Stimulated activated CD8-positive, alpha-beta memory T cell treated with anti-CD3 and anti-CD28 coated beads, Interleukin-2, amount 100 ng/mL, for 1 hour (primary cell): Measurements from ENCODE around the gene ZBTB20.

ENCODE experiments used
- DNase-seq, 2 donors: peaks; one replicate each; pipeline ENCODE4 v3.0.0-alpha.2; 2020; ENCODE audit warnings: low read depth in 2 of 2

ZBTB20 gene

DNA sequence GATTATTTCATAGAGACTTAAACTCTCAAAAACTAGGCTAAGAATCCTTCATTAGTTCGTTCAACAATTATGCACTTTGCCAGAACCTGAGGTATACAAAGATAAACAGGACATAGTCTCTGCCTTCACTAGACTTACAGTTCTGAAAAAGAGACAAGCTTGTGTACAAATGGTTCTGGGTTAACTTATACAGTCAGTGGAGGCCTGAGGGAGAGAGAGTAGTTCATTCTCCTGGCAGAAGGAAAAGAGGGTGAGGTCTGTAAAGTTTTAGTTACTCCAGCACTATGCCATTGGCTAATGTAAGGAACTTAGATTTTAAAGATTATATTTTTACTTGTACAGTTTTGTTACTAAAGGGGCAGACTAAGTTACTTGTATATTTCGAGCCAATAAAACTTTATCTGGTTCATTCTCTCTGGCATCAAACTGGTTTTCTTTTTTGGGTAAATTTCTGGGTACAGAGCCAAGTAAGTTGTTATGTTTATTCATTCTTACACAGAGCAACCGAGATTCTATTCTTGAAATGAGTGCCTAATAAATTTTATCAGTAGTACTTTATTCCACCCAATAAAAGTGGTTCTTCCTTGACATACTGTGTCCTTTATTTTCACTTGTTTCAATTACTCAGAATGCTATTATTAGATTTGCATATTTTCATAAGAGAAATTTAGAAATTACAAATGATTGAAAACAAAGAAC lies 574.6 kb downstream of the ZBTB20 start:
- no peak for DNase-seq

DNA sequence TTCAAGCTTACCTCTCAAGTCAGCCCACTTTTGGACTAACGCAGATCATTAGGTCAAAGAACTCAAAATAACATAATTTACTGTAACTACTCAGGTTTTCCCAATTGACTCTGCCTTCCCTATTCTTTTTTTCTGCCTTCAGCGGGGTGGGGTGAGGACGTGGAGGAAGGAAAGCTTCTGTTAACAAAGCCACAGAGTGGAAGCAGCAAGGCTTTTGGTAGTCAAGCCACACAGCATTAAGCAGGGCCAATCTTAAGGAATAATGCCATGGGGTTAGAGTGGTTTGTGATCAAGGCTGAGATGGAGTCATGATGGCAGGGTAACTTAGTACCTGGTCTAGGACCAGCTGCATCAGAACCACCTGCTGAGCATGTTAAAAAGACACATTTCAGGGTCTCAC lies 575.7 kb downstream of the ZBTB20 start:
- DNase-seq, result no peak

DNA sequence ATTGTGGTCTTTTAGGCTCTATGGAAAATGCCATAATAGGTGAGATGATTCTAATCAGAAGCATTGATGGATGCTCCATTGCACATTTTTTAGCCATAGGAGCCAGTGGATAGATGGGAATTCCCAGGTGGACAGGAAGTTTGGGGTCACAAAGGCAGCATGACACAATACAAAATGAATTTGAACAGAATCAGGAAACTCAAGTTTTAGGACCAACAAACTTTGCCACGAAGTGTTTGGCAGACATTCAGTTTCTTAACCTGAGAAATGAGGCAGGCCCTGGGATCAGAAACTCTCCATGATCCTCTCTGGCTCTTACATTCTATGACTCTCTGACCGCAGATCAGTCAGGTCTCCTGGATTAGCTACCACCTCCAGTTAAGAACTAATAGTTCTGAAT lies 577.9 kb downstream of the ZBTB20 start:
- DNase-seq, result no peak

DNA sequence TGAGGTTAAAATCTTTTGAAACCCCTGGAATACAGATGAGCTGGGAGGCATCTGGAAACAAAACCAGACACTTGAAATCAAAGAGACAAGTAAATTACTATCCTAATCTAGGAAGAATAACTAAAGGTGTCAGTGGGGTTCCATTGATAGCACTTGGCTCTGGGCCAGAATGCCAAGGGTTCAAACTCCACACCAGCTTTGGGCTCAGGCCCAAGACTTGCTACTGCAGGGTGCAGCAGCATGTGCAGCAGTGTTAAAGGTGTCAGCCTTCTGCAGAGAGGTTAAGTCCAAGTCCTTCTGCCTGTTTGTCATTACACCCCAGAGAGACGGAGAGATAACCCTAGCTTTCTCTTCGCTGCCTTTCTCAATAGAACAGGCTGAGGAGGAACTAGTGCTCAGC lies 579.3 kb downstream of the ZBTB20 start:
- no peak for DNase-seq

DNA sequence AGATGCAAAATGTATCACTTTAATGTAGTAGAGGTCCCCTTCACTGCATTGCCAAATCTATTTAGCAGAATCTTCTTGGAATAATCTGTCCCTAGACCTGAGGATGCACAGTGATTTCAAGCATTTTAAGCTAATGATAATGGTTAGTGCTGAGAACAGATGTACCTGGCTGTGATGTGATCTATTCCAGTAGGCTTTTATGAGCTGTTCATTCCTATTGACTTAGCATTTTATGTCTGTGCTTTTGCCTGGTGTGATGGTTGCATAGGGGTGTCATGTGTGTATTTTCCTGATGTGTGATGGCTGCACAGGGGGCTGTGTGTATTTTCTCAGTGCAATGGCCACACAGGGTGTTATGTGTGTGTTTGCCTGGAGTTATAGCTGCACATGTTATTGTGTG lies 580.3 kb downstream of the ZBTB20 start:
- no peak for DNase-seq

DNA sequence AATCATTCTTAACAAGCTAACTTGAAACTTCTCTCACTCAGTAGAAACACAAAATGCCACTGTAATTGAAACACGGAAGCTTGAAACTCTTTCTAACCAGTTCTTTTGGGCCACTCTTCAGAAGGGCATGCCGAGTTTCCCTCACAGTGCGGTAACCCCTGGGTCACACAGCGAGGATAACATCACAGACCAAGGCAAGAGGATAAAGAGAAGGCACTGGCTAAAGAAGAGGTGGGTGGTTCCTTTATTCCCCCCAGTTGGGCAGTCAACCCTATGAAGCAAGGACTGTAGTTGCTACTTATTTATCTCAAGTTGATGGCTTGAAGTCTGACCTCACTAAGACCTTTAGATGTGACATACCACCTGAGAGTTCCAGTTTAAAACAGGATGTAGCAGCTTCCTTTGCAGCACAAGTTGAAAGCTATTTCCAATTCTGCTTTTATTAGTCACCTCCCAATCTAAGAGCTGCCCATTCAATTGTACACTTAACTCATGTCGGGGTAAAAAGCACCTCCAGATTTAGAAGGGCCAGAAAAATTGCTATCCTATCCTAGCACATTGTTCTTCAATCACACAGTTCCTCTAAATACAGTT lies 580.8 kb downstream of the ZBTB20 start:
- DNase-seq, result no peak

DNA sequence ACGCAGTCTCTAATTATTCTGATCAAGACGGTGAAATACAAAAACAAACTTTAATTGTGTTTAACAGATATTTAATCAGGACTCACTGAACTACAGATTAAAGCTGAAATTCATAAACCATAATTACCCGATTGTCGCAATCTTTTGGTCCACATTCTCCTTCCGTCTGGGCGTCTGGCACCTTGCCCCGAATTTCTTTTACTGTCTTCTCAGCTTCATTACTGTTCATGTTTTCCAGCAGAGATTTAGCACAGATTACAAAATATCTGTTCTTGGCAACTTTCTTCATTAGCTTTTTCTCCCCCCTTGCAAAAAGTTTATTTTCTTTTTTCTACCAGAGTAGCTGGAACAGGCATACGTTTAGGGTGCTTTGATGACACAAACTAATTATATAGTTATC lies 581.9 kb downstream of the ZBTB20 start:
- DNase-seq, result no peak

DNA sequence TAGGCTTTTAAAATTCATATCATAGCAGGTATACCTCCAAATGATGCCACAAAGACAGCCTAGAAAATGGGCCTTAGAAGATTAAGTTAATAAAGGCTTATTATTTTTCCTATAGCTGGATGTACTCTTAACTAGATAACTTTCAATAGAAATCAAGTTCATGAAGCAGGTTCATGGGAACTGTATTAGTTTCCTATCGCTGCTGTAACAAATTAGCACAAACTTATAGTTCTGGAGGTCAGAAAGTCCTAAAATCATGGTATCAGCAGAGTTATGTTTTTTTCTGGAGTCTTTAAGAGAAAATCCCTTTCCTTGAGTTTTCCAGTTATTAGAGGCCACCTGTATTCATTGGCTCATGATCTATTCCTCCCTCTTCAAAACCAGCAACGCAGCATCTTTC lies 583.4 kb downstream of the ZBTB20 start:
- no peak for DNase-seq

DNA sequence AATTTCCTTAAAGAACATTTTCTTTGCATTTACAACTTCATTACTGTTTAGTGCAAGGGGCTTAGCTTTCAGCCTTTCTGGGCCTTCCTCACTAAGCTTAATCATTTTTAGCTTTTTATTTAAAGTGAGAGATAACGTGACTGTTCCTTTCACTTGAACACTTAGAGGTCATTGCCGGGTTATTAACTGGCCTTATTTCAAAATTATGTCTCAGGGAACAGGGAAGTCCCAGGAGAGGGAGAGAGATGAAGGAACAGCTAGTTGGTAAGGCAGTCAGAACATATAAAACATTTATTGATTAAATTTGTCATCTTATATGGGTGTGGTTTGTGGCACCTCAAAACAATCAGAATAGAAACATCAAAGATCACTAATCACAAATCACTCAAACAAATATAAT lies 584.5 kb downstream of the ZBTB20 start:
- no peak for DNase-seq

DNA sequence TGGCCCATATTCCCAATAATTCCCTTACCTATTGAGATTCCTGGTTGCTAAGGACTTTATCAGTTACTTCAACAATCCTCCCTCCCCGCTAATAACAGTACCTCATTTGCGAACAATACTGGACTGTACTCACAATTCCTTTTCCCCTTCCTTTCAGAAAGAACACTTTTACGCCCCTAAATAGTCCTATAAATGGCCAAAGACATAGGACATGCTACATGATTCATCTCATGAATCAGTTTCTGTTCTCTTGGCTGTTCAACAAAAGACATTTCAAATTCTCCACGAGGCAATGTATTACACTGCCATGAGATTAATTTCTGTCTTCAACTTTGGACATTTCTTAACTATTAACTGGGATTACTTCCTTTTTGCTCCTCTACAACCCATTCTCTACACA lies 588.8 kb downstream of the ZBTB20 start:
- no peak for DNase-seq

DNA sequence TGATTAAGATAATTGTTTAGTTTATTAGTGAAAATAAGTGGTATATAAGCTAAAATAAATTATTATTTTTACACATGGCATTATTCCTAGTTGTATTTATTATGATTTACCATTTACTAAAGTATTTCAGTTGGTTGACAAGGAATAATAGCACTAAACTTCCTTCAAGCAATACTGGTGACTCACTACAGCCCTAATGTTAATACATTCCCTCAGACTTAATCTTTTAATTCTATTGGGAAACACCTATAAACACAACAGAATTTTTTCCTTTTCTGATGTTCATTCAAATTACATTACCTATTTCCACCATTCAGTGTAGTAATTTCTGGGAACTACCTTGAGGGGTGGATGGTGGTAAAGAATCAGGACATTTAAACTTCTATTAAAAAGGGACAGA lies 589.3 kb downstream of the ZBTB20 start:
- no peak for DNase-seq

DNA sequence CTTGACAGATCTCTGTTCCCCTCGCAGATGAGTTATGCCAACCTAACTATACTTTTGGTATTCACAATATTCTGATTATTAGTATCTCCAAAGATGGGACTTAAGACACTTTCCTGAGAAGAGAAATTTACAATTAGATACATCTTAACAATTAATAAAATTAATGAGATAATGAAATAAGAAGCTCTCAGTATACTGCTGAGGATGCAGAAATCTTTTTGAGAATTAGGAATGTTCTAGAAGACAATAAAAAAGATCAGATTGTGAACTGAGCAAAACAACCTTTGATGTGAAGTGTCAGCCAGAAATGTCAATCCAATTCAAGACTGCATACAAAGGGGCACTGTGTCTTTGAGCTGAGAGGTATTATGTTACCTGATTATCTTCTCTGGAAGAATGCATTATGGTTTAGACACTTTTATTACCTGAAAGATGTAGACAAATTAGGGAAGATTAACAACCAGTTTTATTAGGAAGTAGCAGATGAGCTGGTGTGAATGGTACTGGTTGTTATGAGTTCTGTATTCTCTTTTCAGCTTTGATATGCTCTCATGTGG lies 590.4 kb downstream of the ZBTB20 start:
- DNase-seq, result no peak

DNA sequence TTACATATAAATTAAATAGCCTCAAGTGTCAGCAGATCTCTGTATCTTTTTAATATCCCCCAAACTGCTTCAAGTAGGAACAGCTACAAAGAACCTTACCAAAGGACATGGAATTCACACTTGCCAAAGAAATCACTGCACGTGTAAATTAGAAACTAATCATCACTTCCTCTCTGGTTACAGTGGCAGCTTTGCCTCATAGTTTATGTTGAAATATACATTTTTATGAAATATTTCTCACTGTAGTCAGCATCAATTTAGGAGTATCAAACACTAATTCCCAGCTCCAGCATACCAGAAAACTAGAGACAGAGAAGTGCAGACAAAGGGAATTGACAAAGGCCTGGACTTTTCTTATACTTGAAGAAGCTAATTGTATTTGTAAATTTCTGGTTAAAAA lies 592.4 kb downstream of the ZBTB20 start:
- no peak for DNase-seq

DNA sequence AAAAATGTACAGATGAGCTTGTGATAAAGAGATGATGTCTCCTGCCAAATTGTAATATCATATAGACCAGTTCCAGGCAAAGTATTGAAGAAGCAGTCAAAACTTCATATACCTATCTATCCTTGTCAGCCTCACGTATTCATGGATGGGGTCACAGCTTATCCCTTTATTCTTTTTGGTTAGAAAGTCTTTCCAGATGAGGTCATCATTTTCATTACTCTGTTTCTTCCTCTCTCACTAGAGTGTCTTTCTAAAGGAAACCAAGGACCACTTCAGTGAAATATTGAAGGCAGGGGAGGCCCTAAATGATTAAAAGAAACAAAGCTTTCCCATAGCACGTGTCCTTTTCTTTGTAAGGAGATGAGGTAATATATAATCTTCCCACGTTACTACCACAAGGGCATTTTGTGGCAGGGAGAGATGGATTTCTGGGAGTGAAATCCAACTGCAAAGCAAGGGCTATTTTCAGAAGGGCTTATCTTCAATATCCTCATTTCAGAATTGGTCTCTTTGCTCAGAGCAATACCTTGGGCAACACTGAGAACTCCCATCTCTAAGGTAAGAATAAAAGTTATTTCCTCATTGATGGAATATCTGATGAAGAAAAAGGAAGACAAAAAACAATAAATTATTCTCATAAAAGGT lies 593.0 kb downstream of the ZBTB20 start:
- no peak for DNase-seq

DNA sequence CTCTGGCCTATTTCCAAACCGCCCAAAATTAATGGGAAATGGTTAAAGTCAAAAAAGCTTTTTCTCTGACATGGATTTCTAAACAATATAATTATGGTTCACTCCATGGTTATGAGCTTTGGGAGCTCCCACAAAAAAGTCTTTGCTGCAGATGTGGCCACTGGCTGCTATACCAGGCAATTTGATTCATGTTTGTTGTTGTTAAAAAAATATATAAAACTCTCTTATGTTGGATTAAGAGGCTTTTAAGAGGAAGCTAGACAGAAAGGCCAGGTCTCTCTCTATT lies 594.6 kb downstream of the ZBTB20 start:
- DNase-seq, result no peak

DNA sequence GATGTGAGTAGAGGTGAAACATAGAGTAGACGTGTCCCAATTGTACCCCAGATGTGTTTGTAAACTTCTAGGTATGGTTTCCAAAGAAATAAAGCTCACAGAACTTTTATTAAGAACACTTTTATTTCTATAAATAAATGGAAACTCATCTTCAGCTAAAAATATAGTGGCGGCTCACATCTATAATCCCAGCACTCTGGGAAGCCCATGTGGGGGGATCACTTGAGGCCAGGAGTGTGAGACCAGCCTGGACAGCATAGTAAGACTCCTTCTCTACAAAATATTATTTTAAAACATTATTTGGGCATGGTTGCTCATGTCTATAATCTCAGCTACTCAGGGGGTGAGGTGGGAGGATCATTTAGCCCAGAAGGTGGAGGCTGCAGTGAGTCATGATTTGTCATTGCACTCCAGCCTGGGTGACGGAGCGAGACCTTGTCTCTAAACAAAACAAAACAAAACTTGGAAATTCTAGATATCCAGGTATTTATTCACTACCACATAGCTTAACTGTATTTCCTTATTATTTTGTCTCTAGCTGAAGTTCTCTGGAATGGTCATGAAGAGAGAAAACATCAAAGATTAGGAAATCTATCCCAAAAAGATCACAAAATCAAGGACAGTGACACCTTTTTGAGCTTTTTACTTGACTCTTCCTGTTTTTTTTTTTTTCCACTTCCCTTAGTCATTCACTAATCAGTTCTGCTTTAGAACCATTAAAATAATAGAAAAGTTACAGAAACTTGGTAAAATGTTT lies 595.1 kb downstream of the ZBTB20 start:
- no peak for DNase-seq

DNA sequence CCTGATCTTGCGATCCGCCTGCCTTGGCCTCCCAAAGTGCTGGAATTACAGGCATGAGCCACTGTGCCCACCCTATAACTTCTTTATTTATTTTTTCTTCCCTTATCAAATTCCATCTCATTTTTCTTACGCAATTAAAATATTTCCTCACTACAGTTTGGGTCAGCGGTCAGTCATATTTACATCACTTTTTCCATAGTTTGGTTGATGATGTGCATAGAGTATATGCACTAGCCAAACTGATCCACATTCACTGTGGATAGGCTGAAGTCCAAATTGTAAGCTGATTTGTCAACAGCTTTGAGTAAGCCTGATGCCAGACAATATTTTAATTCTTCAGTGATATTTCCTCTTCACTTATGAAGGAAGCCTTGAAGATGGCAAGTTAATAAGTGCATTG lies 596.9 kb downstream of the ZBTB20 start:
- no peak for DNase-seq

DNA sequence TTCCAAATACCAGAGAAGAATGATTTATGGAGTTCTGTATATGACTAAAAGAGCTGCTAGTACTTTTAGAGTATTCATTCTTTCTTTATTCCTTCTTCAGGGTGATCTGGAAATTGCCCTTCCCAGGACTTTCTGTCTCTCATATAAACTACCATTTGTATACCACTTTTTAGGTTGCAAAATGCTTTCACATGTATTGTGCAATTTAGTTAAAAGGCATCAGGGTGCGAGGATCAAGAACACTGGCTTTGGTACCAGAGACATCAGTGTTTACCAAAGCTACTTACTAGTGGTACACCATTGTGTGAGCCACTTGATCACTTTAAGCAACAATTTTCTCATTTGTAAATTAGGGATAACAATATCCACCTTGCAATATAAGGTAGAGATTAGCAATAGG lies 601.9 kb downstream of the ZBTB20 start:
- no peak for DNase-seq

DNA sequence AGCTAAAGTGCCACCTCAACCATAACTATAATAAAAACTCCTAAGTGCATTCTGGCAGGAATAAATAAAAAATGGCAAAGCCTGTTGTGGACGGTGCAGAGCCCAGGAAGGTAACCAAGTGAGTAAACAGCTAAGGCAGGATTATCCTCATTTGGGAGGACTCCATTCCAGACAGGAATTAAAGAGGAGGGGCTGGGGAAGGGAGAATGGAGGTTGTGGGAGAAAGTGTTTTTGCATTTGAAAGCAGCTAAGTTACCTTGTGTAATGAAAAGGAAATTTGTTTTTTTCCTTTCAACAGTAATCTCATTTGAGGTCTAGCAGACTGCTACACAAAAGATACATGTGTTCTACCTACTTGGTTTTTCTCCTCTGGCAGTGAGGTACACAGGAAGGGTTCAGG lies 604.7 kb downstream of the ZBTB20 start:
- no peak for DNase-seq

DNA sequence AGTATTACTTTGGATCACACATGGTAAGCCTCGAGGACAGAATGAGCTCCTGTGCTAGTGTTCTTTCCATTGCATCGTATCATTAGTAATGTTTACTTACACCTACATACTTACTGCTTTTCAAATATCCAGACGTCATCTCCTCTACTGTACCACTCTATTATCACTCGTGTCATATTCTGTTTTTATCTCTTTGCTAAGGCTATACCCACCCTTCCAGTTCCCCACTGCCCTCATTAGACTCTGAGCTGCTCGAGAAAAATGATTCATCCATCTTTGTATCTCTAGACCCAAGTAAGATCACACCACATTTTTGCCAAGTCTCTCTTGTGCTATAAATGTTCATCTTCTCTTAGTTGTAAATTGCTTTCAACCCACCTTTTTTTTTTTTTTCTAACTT lies 607.6 kb downstream of the ZBTB20 start:
- no peak for DNase-seq

DNA sequence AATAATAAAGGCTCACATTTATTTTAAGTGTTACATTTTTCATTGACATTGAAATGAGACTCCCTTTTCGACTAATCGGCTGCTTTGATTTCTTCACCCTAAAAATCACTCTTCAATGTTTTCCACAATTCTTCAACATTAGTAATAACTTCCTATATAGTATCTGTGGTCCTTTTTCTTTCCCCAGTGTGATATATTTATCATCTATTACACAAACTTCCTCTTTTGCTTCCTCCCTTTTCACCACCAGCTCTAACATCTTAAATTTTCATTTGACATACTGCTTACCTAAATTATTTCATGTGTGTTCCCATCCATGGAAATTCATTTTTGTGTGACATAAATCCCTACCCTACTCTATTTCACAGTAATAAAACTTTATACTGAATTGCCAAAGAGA lies 608.9 kb downstream of the ZBTB20 start:
- no peak for DNase-seq

DNA sequence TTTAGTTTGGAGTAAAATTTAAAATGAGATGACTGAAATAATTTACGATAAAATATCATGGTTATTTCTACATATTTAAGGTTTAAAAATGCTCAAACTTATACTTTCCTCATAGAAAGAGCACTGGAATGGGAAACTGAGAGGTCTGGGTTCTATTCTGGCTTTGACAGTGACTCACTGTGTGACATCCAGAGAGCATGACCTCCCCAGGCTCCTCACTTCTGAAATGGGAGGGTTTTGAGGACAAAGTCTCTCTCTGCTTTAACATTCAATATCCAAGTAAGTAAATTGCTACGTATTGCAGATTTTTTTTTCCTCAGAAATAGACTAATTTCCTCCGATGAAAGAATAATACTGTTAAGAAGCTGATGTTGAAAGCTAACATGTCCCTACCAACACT lies 618.6 kb downstream of the ZBTB20 start:
- no peak for DNase-seq
